Aorta (tissue), 5 donors: ENCODE results near the gene SLC47A1. TPM values are rescaled to one million over a fixed set of nuclear protein-coding genes. Genes with fewer than 3 reads are reported as not detected.
A peak's percentile ranks its signal among the peaks of the same experiment; 100 is the strongest.

Source experiments
- ATAC-seq: fragments of 200-7000 bp; cut with Tn5 transposase; one replicate; pipeline ENCODE4 v1.9.1; 2022; ENCODE audit warnings: moderate library complexity; ENCODE audit not compliant: low FRiP score
- DNase-seq, 2 donors: peaks; one replicate each; pipeline ENCODE4 v3.0.0-alpha.2; 2020
- H3K27ac ChIP-seq, 2 donors: one replicate each; pipeline ENCODE4 v1.5.1; 2013; ENCODE audit warnings: low read length in 2 of 2, mild to moderate bottlenecking in 2 of 2, moderate library complexity in 2 of 2, control low read depth in 1 of 2, inconsistent platforms in 1 of 2, low read depth in 1 of 2
- H3K27me3 ChIP-seq, 2 donors: one replicate each; pipeline ENCODE4 v1.6.1; 2013; ENCODE audit warnings: control low read depth in 1 of 2, low read length in 1 of 2, mild to moderate bottlenecking in 1 of 2, moderate library complexity in 1 of 2; ENCODE audit not compliant: insufficient read depth in 2 of 2, control insufficient read depth in 1 of 2
- H3K36me3 ChIP-seq, 2 donors: one replicate each; pipeline ENCODE4 v1.6.1; 2013; ENCODE audit warnings: control low read depth in 1 of 2, low read length in 1 of 2, mild to moderate bottlenecking in 1 of 2; ENCODE audit not compliant: insufficient read depth in 2 of 2, control insufficient read depth in 1 of 2
- H3K4me1 ChIP-seq, 2 donors: one replicate each; pipeline ENCODE4 v1.6.1; 2013; ENCODE audit warnings: low read length in 2 of 2, control low read depth in 1 of 2, mild to moderate bottlenecking in 1 of 2, moderate library complexity in 1 of 2; ENCODE audit not compliant: insufficient read depth in 2 of 2, control insufficient read depth in 1 of 2
- H3K4me3 ChIP-seq, 2 donors: one replicate each; pipeline ENCODE4 v1.5.1; 2013; ENCODE audit warnings: low read length in 2 of 2, control low read depth in 1 of 2, mild to moderate bottlenecking in 1 of 2
- H3K9me3 ChIP-seq: one replicate; pipeline ENCODE4 v1.6.1; 2013; ENCODE audit warnings: mild to moderate bottlenecking, low read length; ENCODE audit not compliant: control insufficient read depth
- WGBS, 2 donors: extraction: QIAGEN DNeasy Blood & Tissue Kit; methylation state at CpG; one replicate each; pipeline ENCODE4 v1.1.7; 2013; 5-methylcytosine and 5-hydroxymethylcytosine counted together
- intact Hi-C, 2 donors: fragments of 100-400 bp; cut with DNase I; formaldehyde crosslinking; loops; one replicate each; pipeline versions ENCODE4 v1.14.2 to v1.15.0; 2022
- long read RNA-seq, 2 donors: library from polyadenylated mRNA; unstranded; transcript quantifications; one replicate each; pipeline ENCODE4 v2.0.0, GENCODE V29; 2020 to 2021
- polyA plus RNA-seq, 2 donors: library from polyadenylated mRNA; stranded (reverse); fragments of 200-250 nt; gene quantifications; one replicate each; pipeline ENCODE4 v1.2.3, GENCODE V29; 2013
- total RNA-seq, 2 donors: library from RNA; stranded (reverse); fragmentation: NEBNext Ultra II Directional; extraction: Animal tissue kit (Norgen Biotek cat#: 25700); gene quantifications; one replicate each; pipeline ENCODE4 v1.2.1, GENCODE V29; 2021
- donor health status: healthy with polysubstance abuse.
- donor health status: Bipolar disorder and iron deficiency.
- donor health status: DM: no; HTN: no; CAD: no.
- donor health status: DM: no; HTN: no; CAD: no.
- donor health status: DM: yes; HTN: yes; CAD: no.

Gene SLC47A1, protein sequence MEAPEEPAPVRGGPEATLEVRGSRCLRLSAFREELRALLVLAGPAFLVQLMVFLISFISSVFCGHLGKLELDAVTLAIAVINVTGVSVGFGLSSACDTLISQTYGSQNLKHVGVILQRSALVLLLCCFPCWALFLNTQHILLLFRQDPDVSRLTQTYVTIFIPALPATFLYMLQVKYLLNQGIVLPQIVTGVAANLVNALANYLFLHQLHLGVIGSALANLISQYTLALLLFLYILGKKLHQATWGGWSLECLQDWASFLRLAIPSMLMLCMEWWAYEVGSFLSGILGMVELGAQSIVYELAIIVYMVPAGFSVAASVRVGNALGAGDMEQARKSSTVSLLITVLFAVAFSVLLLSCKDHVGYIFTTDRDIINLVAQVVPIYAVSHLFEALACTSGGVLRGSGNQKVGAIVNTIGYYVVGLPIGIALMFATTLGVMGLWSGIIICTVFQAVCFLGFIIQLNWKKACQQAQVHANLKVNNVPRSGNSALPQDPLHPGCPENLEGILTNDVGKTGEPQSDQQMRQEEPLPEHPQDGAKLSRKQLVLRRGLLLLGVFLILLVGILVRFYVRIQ
- total RNA-seq, result 1 to 10 TPM; 5.7 to 7.3 TPM
- 1 to 10 TPM; 3.9 to 5.9 TPM for polyA plus RNA-seq
- long read RNA-seq, donor 1, transcript SLC47A1-201 (17 exons, 3,280 nt), result major isoform, 11 of 29 reads
- long read RNA-seq, donor 1, partial matches to known transcripts, result 2 of 29 reads
- long read RNA-seq, donor 1, other reads (novel, unspliced or antisense), result 16 of 29 reads
- long read RNA-seq, donor 2, partial matches to known transcripts, result 0 of 3 reads
- long read RNA-seq, donor 2, other reads (novel, unspliced or antisense), result 3 of 3 reads

GRCh38 chr17:19533718-19534561 is at the start of gene SLC47A1:
Gene SLC47A1 (plus strand): TSS chr17:19533854. CDS start chr17:19533940, 86 bp downstream.
- no peak within 1 kb of the TSS for H3K27ac ChIP-seq

GRCh38 chr17:19485800-19486340 is 47.8 kb upstream of the SLC47A1 start:
- Histone ChIP-seq H3K27ac (no peak overlapping the region), H3K36me3 (no peaks in the 10 kb centered on the region), H3K4me1 (no peaks in the 10 kb centered on the region), H3K4me3 (no peak overlapping the region), H3K27me3 (no peaks in the 10 kb centered on the region), H3K9me3 (no peaks in the 10 kb centered on the region)
- ATAC-seq (no peak), DNase-seq (peak in 1 of 2 donors; percentile 8)
- intact Hi-C loops, result no loop called here
- 83 to 88% methylated on average over 3 of the region's 3 CpGs for WGBS, 2 donors

More at GRCh38 chr17:19533718-19534561, at the start of gene SLC47A1:
- H3K4me3 ChIP-seq, result peak within 1 kb of the TSS; percentile 63 to 65
- intact Hi-C loops, result no loop called here
- H3K4me1 ChIP-seq, result no peaks in the 10 kb centered on the region
- ATAC-seq (peak; percentile 88), DNase-seq (peak; percentile 62 to 84)
- H3K9me3 ChIP-seq, result no peaks in the 10 kb centered on the region
- H3K36me3 ChIP-seq, result no peaks in the 10 kb centered on the region
- 1% methylated on average over 65 to 87 of the region's 87 CpGs for WGBS, 2 donors
- H3K27me3 ChIP-seq, result no peaks in the 10 kb centered on the region

- DNase-seq (peak in 1 of 2 donors; percentile 45), ATAC-seq (no peak)
- H3K9me3 ChIP-seq, result no peaks in the 10 kb centered on the region
- no peaks in the 10 kb centered on the region for H3K27me3 ChIP-seq
- intact Hi-C loops, result no loop called here
- H3K4me1 ChIP-seq, result no peaks in the 10 kb centered on the region
- H3K4me3 ChIP-seq, result no peak overlapping the region
- no peaks in the 10 kb centered on the region for H3K36me3 ChIP-seq
- peak overlapping the region in 1 of 2 donors; percentile 1 for H3K27ac ChIP-seq
- 91% methylated on average over 13 of the region's 13 CpGs for WGBS, 2 donors
These were observed 47.2 kb upstream of the SLC47A1 start for GRCh38 chr17:19486351-19487023.

DNA sequence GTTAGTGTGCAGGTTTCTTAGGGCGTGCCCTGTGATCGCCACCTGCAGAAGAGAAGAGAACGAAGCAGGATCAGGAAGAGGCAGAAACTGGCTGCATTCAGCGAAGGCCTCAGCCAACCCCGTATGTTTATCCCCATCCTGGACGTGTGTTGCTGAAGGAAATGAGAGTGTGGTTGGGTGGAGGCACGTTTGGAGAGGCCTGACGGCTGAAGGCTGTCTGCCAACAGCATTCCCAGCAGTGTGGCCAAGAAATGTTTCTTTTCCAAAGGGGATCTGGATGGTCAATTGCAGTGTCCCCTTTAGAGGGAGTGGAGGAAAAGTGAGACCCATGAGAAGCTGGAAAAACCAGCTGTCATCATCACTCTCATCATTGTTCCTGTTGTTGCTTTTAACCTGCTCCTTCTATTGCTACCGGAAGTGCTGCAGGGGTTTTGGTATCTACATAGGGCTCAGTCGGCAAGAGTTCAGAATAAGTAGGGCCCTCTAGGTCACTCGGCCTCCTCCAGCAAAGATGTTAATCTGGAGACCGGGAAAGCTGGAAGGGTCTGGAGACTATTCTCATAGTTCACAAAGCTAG is 46.5 kb upstream of the SLC47A1 start:
- ATAC-seq (peak; percentile 53), DNase-seq (peak in 1 of 2 donors; percentile 64)
- Histone ChIP-seq H3K36me3 (no peaks in the 10 kb centered on the region), H3K4me1 (no peaks in the 10 kb centered on the region), H3K4me3 (no peak overlapping the region), H3K27me3 (no peaks in the 10 kb centered on the region), H3K9me3 (no peaks in the 10 kb centered on the region), H3K27ac (peak overlapping the region in 1 of 2 donors; percentile 1)
- WGBS, 2 donors, result 11 to 17% methylated on average over 12 of the region's 12 CpGs
- intact Hi-C loops, result no loop called here

- H3K27ac ChIP-seq, result no peak overlapping the region
- DNase-seq (no peak), ATAC-seq (no peak)
- intact Hi-C loops, result no loop called here
- WGBS, 2 donors, result 83 to 90% methylated on average over 5 of the region's 5 CpGs
- H3K27me3 ChIP-seq, result no peaks in the 10 kb centered on the region
- no peaks in the 10 kb centered on the region for H3K9me3 ChIP-seq
- H3K4me3 ChIP-seq, result no peak overlapping the region
- no peaks in the 10 kb centered on the region for H3K4me1 ChIP-seq
- H3K36me3 ChIP-seq, result no peaks in the 10 kb centered on the region
These were observed 41.5 kb upstream of the SLC47A1 start for GRCh38 chr17:19492141-19492540.

DNA sequence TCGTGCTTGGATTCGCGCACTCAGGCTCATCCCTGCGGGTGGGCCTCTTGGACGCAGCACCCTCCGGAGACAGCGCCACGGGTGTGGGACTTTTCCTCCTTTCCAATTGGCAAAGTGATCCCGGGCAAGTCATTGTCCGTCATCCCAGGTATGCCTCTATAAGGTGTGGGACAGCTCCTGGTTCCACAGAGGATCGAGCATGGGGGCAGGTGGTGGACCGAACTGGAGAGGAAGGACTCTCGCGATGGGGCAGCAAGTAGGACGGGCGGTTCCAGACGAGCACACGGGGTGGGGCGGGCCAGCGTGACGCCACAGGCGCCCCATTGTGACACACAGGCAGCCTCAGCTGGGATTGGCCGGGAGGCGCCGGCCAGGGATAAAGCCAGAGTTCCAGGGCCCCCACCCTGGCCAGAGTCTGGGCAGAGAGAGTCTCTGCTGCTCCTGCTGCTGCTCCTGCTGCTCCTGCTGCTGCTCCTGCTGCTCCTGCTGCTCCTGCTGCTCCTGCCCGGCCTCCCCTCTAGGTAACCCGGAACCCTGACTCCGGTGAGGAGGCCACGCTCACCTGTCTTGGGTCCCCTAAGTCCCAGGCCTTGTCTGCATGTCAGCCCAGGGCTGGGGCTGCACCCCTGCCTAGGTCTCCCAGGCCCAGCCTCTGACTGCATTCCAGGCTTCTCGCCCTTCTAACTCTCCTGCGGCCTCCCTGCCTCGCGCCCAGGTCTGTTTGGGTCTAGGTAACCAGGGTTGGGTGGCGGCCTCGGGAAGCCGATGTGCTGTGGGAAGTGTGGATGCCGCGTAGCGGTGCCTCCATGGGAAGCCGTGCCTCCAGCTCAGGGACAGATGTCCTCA is 38.5 kb upstream of the SLC47A1 start:
- intact Hi-C loops, result no loop called here
- Histone ChIP-seq H3K9me3 (no peaks in the 10 kb centered on the region), H3K36me3 (no peaks in the 10 kb centered on the region), H3K27me3 (no peaks in the 10 kb centered on the region), H3K27ac (no peak overlapping the region), H3K4me3 (no peak overlapping the region), H3K4me1 (no peaks in the 10 kb centered on the region)
- DNase-seq, result no peak
- ATAC-seq, result no peak
- 94 to 95% methylated on average over 40 of the region's 40 CpGs for WGBS, 2 donors

- no peaks in the 10 kb centered on the region for H3K36me3 ChIP-seq
- no peaks in the 10 kb centered on the region for H3K9me3 ChIP-seq
- DNase-seq (no peak), ATAC-seq (no peak)
- no peaks in the 10 kb centered on the region for H3K27me3 ChIP-seq
- H3K4me1 ChIP-seq, result no peaks in the 10 kb centered on the region
- intact Hi-C loops, result no loop called here
- H3K4me3 ChIP-seq, result no peak overlapping the region
- WGBS, 2 donors, result 92% methylated on average over 6 of the region's 6 CpGs
- H3K27ac ChIP-seq, result no peak overlapping the region
These were observed 37.7 kb upstream of the SLC47A1 start for GRCh38 chr17:19495828-19496528.
